ENCODE data around the gene CACNB2. TPM values are rescaled to one million over a fixed set of nuclear protein-coding genes. Genes with fewer than 3 reads are reported as not detected.

CACNB2 gene
- total RNA-seq, 1 experiment from 2014 or later = 3.2 TPM

GRCh38 chr10:18162021-18162627 lies 21.9 kb downstream of the CACNB2 start:
- no peaks in the 10 kb centered on the region for H3K27me3 Mint-ChIP-seq (ENCODE audit: low read depth)
- ATAC-seq (no peak), DNase-seq (ENCODE audit: low spot score) (no peak)
- no peak overlapping the region for H3K27ac Mint-ChIP-seq
- H3K36me3 Mint-ChIP-seq = no peaks in the 10 kb centered on the region
- ChIA-PET CTCF (no interaction called here), POLR2A (no interaction called here)
- TF ChIP-seq, protein P1, sequence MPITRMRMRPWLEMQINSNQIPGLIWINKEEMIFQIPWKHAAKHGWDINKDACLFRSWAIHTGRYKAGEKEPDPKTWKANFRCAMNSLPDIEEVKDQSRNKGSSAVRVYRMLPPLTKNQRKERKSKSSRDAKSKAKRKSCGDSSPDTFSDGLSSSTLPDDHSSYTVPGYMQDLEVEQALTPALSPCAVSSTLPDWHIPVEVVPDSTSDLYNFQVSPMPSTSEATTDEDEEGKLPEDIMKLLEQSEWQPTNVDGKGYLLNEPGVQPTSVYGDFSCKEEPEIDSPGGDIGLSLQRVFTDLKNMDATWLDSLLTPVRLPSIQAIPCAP (CRISPR knock-in tag; IDR thresholded peaks at IDR 0.05) = no peak
- TF ChIP-seq CBFB (CRISPR knock-in tag; IDR thresholded peaks at IDR 0.05; ENCODE audit: low read depth) (no peak), GTF2I (CRISPR knock-in tag; conservative IDR thresholded peaks at IDR 0.05) (no peak), PRRX2 (CRISPR knock-in tag; IDR thresholded peaks at IDR 0.05) (no peak), ESRRA (CRISPR knock-in tag; IDR thresholded peaks at IDR 0.05; ENCODE audit: borderline replicate concordance) (no peak), MAX (CRISPR knock-in tag; IDR thresholded peaks at IDR 0.05) (no peak), MXD4 (CRISPR knock-in tag; IDR thresholded peaks at IDR 0.05; ENCODE audit: borderline replicate concordance) (no peak), EMX1 (CRISPR knock-in tag; IDR thresholded peaks at IDR 0.05) (no peak), NR1H2 (CRISPR knock-in tag; IDR thresholded peaks at IDR 0.05) (no peak), TEAD4 (CRISPR knock-in tag; IDR thresholded peaks at IDR 0.05) (no peak), KAT7 (CRISPR knock-in tag; IDR thresholded peaks at IDR 0.05; ENCODE audit: borderline replicate concordance) (no peak), TCF7 (CRISPR knock-in tag; IDR thresholded peaks at IDR 0.05; ENCODE audit: low read depth) (no peak), ZNF671 (CRISPR knock-in tag; IDR thresholded peaks at IDR 0.05) (no peak), ATF1 (CRISPR knock-in tag; IDR thresholded peaks at IDR 0.05) (no peak), NFYB (CRISPR knock-in tag; conservative IDR thresholded peaks at IDR 0.05; ENCODE audit: low read depth) (no peak), ZNF263 (CRISPR knock-in tag; IDR thresholded peaks at IDR 0.05; ENCODE audit: low read depth) (no peak), ZNF396 (CRISPR knock-in tag; IDR thresholded peaks at IDR 0.05; ENCODE audit: borderline replicate concordance) (no peak), JUN (CRISPR knock-in tag; IDR thresholded peaks at IDR 0.05) (no peak), E2F5 (CRISPR knock-in tag; IDR thresholded peaks at IDR 0.05) (no peak)
- TF ChIP-seq, protein P2, sequence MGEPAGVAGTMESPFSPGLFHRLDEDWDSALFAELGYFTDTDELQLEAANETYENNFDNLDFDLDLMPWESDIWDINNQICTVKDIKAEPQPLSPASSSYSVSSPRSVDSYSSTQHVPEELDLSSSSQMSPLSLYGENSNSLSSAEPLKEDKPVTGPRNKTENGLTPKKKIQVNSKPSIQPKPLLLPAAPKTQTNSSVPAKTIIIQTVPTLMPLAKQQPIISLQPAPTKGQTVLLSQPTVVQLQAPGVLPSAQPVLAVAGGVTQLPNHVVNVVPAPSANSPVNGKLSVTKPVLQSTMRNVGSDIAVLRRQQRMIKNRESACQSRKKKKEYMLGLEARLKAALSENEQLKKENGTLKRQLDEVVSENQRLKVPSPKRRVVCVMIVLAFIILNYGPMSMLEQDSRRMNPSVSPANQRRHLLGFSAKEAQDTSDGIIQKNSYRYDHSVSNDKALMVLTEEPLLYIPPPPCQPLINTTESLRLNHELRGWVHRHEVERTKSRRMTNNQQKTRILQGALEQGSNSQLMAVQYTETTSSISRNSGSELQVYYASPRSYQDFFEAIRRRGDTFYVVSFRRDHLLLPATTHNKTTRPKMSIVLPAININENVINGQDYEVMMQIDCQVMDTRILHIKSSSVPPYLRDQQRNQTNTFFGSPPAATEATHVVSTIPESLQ (CRISPR knock-in tag; IDR thresholded peaks at IDR 0.05) = no peak
- no peaks in the 10 kb centered on the region for H3K4me1 Mint-ChIP-seq
- H3K9me3 Mint-ChIP-seq = no peaks in the 10 kb centered on the region
- no peak overlapping the region for H3K4me3 Mint-ChIP-seq

GRCh38 chr10:18164093-18164492 lies 23.9 kb downstream of the CACNB2 start:
- ChIA-PET CTCF (no interaction called here), POLR2A (no interaction called here)
- Mint-ChIP-seq H3K27me3 (ENCODE audit: low read depth) (no peaks in the 10 kb centered on the region), H3K27ac (no peak overlapping the region), H3K4me3 (no peak overlapping the region), H3K36me3 (no peaks in the 10 kb centered on the region), H3K4me1 (no peaks in the 10 kb centered on the region), H3K9me3 (no peaks in the 10 kb centered on the region)
- DNase-seq (ENCODE audit: low spot score) (no peak), ATAC-seq (no peak)
- TF ChIP-seq SP1 (CRISPR knock-in tag; conservative IDR thresholded peaks at IDR 0.05) = no peak
- TF ChIP-seq, protein P2 (CRISPR knock-in tag; IDR thresholded peaks at IDR 0.05) = no peak
- no peak for TF ChIP-seq NR1H2 (CRISPR knock-in tag; IDR thresholded peaks at IDR 0.05)
- TF ChIP-seq PRRX2 (CRISPR knock-in tag; IDR thresholded peaks at IDR 0.05) = no peak
- no peak for TF ChIP-seq CBFB (CRISPR knock-in tag; IDR thresholded peaks at IDR 0.05; ENCODE audit: low read depth)
- TF ChIP-seq, protein P3, sequence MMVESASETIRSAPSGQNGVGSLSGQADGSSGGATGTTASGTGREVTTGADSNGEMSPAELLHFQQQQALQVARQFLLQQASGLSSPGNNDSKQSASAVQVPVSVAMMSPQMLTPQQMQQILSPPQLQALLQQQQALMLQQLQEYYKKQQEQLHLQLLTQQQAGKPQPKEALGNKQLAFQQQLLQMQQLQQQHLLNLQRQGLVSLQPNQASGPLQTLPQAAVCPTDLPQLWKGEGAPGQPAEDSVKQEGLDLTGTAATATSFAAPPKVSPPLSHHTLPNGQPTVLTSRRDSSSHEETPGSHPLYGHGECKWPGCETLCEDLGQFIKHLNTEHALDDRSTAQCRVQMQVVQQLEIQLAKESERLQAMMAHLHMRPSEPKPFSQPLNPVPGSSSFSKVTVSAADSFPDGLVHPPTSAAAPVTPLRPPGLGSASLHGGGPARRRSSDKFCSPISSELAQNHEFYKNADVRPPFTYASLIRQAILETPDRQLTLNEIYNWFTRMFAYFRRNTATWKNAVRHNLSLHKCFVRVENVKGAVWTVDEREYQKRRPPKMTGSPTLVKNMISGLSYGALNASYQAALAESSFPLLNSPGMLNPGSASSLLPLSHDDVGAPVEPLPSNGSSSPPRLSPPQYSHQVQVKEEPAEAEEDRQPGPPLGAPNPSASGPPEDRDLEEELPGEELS (CRISPR knock-in tag; IDR thresholded peaks at IDR 0.05) = no peak
